ENCODE measurements around the gene CHCT1.

GRCh38 chr17:60435244-60436167, 13.2 kb downstream of the CHCT1 start:
- TF ChIP-seq, protein P1, sequence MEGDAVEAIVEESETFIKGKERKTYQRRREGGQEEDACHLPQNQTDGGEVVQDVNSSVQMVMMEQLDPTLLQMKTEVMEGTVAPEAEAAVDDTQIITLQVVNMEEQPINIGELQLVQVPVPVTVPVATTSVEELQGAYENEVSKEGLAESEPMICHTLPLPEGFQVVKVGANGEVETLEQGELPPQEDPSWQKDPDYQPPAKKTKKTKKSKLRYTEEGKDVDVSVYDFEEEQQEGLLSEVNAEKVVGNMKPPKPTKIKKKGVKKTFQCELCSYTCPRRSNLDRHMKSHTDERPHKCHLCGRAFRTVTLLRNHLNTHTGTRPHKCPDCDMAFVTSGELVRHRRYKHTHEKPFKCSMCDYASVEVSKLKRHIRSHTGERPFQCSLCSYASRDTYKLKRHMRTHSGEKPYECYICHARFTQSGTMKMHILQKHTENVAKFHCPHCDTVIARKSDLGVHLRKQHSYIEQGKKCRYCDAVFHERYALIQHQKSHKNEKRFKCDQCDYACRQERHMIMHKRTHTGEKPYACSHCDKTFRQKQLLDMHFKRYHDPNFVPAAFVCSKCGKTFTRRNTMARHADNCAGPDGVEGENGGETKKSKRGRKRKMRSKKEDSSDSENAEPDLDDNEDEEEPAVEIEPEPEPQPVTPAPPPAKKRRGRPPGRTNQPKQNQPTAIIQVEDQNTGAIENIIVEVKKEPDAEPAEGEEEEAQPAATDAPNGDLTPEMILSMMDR (IDR thresholded peaks at IDR 0.05), result peak; percentile 65 to 96 (median 90)
- TF ChIP-seq POLR2A (IDR thresholded peaks at IDR 0.05), result no peak
